HG02981 (cell line): ENCODE results near the gene ZSCAN10.
"Not testable (repeated sequence)": the region's sequence is repeated elsewhere in the genome, so short reads cannot be mapped to it uniquely, and the experiment has no call there.

Experiments used
- ATAC-seq: cut with Tn5 transposase; IDR thresholded peaks from one replicate; pipeline ENCODE4 v1.9.1; 2021; ENCODE audit warnings: mild to moderate bottlenecking, moderate library complexity; ENCODE audit not compliant: unreplicated experiment

The ZSCAN10 gene

DNA sequence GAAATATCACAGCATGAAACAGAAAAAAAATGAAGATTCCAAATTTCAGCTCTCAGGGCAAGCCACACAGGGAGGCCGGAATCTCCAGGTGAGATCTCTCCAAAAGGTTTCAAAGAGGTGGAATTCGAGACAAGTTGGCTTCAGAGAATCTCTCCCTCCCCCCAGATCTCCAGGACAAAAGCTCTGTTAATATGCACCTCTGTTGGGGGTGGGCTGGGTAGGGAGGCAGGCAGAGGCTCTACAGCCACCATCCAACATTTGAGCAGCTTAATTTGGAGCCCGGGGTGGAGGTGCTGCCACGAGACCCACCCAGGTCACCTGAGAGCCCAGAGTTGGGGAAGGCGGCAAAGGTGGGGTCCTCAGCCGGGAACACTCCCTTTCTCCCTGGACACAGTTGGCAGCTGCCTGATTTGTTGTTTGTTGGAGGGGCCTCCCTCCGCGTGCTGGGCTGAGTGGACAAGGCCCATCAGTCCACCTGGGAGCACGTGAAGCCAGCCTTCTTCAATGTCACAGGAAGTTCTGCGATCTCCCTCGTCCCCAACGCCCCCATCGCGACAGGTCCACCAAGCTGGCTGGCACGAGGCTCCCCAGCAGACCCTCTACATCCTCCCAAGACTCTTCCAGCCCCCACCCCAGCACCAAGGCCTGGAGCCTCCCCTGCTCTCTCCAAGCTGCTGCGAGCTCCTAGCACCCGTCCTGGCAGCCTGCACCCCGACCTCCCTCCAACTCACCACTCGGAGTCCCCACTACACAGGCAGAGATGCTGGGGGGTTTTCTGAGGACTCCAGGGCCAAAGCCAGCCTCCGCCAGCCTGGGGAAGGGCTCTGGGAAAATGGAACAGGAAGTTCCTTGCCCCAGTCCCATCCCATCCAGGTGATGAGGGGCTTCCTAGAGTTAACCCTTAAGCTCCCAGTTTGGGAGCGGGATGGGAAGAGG, at the start of gene ZSCAN10:
Gene ZSCAN10, minus strand, starts transcription at position 836 of the 936 bp plus-strand sequence. CDS start 6,357 bp downstream, outside the sequence.
- no peak for ATAC-seq

DNA sequence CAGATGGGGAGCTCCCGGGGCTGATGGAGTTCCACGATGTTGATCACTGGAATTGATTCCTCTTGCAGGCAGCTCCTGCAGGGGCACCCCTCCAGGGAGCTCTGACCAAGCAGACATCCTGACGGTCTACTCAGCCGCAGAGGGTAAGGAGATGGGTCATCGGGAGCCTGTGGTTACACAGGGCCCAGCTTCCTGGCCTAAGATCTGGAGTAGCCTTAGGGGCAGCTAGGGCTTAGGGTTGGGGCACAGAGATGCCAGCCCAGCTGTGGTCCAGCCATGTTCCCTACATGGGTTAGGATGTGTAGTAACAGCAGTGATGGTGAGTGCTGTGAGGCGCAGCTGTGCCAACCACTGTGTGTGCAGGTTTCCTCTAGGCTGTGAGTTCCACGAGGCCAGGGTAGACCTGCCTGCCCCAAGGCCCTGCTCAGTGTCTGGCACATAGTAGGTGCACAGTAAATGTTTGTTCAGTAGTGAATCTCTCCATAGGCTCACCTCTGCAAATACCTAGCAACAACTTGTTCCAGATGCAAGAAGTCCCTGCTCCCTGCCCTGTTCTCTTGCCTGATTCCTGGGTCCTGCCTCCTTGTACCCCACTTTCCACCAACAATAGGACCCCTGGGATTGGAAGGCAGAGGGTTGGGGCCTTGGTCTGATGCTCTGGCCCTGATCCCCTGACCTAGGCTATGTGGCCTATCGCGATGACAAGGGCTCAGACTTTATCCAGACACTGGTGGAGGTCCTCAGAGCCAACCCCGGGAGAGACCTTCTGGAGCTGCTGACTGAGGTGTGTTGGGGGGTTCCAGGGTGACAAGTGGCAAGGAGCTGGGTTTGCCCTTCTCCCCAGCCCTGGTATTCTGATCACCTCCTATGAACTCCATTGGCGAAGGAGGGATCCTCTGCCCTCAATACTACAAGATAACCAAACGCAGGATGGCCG, 49.4 kb upstream of the ZSCAN10 start:
- ATAC-seq, result no peak

DNA sequence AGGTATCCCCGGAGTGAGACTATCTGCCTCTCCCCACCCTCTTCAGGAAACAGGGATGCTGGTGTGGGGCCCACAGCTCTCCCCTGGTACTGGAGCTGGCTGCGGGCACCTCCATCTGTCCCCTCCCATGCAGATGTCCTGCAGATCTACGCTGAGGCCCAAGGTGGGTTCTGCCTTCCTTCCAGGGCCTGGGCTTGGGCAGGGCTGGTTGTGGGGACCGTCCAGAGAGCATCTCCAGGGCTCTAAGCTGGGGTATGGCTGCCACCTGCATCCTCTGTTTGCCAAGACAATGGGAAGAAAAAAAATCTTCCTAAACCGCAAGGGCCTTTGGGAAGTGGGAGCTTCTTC, 48.6 kb upstream of the ZSCAN10 start:
- no peak for ATAC-seq

DNA sequence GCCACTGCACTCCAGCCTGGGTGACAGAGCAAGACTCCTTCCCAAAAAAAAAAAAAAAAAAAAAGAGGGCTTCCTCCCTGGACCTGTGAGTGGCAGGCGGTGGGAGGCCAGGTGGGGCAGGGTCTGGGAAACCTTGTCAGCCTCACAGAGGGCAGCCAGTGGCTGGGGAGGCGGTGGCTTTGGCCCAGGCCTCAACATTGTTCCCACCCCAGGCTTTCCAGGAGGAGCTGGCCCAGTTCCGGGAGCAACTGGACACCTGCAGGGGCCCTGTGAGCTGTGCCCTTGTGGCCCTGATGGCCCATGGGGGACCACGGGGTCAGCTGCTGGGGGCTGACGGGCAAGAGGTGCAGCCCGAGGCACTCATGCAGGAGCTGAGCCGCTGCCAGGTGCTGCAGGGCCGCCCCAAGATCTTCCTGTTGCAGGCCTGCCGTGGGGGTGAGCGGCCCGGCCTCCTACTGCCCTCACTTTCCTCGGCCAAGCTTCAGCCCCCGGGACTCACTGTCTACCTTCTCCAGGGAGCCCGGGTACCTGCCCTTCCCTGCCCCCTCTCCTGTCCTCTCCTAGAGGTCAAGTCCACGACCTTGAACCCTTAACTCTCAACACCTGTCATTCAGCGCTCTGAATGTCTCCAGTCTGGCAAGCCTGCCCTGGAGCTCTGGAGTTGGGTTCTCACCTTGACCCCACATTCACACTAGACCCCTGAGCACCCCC, 48.1 kb upstream of the ZSCAN10 start:
- ATAC-seq, result no peak

DNA sequence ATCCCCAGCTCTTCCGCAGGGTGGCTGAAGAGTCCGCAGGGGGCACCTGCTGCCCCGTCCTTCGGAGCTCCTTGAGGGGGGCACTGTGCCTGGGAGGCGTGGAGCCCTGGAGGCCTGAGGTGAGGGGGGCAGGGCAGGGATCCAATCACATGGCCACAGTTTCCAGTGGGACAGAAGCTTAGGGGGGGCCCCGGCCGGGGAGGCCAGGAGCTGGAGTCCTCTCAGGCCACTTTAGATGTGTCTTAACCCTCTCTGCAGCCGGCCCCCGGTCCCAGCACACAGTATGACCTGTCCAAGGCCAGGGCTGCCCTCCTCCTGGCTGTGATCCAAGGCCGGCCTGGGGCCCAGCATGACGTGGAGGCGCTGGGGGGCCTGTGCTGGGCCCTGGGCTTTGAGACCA, 46.6 kb upstream of the ZSCAN10 start:
- ATAC-seq, result no peak

DNA sequence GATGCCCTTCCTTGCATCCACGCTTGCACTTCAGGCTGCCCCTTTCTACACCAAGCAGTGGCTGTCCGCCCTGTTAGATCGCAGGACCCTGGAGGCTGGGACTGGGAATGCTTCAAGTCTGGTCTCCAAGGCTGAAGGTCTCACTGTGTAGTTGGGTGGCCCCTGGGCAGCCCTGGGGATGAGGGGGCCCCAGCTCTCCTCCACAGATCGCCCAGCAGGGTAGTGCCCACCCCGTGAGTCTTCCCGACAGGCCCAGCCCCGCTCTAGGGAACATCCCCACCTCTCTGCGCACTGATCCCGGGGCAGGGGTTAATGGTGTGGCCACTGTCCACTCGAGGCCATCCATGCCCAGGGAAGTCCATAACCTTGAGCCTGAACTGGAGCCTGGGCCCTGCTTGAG, 46.1 kb upstream of the ZSCAN10 start:
- no peak for ATAC-seq

DNA sequence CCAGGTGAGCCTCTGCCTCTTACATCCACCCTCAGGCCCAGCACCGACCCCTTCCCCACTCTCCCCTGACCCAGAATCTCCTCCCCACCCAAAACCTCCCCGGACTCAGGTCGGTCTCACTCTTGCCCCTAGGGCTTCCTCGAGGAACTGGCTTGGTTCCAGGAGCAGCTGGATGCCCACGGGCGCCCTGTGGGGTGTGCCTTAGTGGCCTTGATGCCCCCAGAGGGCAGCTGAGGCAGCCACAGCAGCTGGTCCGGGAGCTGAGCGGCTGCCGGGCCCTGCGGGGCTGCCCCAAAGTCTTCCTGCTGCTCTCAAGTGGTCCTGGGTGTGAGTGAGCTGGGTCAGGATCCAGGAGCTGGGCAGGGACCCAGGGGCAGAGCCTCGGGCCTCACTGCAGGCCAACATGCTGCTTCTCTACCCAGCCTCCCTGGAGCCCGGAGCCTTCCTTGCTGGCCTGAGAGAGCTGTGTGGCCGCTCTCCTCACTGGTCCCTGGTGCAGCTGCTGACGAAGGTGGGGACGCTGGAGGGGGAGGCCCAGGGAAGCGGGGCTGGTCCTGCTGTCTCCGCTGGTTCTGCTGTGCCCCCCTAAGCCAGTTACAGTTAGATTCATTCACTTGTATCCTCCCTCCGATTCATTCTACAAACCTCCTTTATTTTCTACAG, 45.4 kb upstream of the ZSCAN10 start:
- no peak for ATAC-seq

DNA sequence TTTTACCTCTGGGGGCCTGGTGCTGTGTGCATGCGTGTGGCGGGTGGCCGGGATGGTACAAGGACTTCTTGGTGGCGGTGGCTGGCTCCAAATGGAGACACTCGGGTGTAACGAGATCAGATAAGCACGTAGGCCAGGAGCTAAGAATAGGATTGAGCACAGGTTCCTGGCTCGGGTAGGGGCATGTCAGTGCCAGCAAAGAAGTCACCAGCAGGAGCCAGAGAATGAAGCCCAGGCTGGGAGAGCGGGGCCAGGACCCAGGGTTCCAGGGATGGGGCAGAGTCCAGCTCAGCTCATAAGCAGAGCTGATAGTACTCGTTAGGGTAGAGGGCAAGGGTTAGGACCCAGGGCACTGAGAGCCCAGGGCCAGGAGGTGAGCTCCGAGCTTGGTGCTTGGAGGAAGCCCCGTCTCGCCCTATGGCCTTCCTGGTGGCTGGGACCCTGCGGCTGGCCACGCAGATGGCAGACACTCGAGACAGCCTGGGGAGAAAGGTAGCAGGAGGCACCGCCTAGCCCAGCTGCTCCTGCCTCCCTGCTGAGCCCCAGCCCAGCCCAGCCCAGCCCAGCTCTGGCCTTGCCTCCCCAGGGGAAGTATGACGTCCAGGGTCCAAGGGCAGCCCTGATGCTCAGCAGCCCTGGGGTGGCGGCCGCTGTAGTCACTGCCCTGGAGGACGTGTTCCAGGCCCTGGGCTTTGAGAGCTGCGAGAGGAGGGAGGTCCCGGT, 44.7 kb upstream of the ZSCAN10 start:
- ATAC-seq, result no peak

DNA sequence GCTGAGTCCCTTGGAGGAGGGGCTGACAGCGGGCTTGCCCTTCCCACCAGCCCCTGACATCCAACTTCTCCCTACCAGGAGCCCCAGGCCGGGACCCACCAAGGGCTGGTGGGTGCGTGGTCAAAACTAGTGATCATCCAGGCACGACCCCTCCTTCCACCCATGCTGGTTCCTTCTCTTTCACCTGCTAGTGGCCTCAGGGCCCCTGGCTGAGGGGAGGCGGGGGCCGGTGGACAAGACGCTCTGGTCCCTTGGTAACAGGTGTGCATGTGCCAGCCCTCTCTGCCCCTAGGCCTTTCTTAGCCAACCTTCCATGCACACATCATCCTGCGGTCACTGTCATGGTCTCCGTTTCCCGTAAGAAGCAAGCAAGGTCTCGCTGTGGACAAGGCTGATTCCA, 44.1 kb upstream of the ZSCAN10 start:
- no peak for ATAC-seq

DNA sequence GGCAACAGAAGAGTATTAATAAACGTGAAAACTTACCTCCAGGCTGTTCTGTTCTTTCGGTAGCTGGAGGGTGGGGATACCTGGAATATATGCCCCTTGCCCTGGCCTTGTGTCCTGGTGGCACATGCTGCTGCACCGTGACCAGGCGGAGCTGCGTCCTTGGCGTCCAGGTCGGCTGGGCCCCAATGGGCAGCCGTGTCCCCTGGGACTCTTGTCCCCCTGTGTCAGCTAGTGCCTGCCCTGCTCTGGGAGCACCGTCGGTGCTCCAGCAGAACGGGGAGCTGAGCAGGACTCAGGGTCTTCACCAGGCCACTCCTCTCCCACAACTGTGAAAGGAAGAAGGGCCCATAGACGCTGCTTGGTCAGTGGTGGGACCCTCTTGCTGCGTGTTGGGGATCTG, 43.7 kb upstream of the ZSCAN10 start:
- ATAC-seq, result no peak

DNA sequence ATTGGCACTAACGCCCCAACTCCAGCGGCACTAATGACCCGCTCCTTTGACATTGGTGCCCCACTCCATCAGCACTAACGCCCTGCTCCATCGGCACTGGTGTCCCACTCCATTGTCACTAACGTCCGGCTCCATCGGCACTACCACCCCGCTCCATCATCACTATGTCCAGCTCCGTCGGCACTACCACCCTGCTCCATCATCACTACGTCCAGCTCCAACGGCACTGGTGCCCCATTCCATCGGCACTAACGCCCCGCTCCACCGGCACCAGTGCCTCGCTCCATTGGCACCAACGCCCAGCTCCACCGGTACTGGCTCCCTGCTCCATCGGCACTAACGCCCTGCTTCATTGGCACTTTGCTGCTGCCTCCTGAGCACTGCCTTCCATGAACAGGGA, 43.2 kb upstream of the ZSCAN10 start:
- no peak for ATAC-seq

DNA sequence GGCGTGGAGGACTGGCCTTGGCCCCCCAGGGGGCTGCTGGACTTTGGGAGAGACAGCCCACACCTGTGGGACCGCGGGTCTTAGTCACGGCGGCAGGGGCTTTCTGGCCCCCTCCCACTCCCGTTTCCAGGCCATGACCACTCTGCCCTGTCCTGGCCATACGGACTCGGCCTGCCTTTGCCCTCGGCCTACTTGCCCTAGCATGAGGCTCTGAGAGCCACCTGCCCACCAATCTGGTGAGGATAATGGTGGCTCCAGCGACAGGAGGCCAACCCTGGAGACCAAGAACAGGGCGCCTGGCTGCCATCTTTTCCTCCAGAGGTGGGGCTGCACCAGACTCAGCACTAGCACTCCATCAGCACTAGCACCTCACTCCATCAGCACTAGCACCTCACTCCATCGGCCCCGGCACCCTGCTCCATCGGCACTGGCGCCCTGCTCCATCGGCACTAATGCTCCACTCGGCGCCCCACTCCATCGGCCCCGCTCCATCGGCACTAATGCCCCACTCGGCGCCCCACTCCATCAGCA, 42.8 kb upstream of the ZSCAN10 start:
- no peak for ATAC-seq

DNA sequence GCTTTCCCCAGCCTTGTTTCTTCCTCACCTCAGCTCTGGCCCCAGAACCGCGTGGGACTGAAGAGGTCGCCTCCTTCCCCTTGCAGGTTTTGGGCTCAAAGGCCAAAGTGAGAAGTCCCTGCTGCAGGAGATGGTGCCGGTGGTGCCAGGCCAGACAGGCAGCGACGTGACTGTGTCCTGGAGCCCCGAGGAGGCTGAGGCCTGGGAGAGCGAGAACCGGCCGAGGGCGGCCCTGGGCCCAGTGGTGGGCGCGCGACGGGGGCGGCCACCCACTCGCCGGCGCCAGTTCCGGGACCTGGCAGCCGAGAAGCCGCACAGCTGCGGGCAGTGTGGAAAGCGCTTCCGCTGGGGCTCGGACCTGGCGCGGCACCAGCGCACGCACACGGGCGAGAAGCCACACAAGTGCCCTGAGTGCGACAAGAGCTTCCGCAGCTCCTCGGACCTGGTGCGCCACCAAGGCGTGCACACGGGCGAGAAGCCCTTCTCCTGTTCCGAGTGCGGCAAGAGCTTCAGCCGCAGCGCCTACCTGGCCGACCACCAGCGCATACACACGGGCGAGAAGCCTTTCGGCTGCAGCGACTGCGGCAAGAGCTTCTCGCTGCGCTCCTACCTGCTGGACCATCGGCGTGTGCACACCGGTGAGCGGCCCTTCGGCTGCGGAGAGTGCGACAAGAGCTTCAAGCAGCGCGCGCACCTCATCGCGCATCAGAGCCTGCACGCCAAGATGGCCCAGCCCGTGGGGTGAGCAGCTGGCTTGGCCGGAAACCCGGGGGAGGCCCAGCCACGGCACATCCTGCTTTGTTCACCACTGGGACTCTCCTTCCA, 41.7 kb upstream of the ZSCAN10 start:
- ATAC-seq, result no peak

DNA sequence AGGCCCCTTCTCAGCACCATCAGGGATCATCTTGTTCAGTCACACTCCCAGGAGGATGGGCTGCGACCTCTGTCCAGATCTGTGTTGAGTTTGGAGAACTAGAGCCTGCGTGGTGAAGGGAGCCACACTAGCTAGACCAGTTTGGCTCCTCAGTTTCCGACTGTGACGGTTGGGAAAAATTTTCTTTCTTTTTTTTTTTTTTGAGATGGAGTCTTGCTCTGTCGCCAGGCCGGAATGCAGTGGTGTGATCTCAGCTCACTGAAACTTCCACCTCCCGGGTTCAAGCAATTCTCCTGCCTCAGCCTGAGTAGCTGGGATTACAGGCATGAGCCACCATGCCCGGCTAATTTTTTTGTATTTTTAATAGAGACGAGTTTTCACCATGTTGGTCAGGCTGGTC, 40.5 kb upstream of the ZSCAN10 start:
- ATAC-seq, result not testable (repeated sequence)

DNA sequence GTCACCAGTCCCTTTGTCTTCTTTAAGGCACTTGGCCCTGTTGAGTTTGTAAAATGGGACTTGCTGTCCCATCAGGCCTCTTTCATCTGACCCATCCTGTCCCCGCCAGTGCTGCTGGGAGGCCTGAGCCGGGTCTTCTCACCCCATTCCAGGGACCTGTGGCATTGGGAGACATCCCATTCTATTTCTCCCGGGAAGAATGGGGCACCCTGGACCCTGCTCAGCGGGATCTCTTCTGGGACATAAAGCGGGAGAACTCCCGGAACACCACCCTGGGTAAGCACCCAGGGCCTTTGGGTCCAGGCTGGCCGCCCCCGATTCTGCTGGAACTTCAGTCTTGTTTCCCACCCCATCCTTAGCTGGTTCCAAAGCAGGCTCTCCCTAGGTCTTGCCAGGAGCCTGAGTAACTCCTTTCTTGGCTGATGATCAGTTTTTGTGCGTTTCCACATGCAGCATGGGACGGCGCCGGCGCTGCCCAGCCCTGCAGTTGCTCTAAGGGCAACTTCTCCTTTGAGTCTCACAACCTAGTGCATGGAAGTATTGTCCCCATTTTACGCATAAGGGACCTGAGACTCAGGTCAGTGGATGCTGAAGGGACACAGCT, 39.8 kb upstream of the ZSCAN10 start:
- ATAC-seq, result no peak

DNA sequence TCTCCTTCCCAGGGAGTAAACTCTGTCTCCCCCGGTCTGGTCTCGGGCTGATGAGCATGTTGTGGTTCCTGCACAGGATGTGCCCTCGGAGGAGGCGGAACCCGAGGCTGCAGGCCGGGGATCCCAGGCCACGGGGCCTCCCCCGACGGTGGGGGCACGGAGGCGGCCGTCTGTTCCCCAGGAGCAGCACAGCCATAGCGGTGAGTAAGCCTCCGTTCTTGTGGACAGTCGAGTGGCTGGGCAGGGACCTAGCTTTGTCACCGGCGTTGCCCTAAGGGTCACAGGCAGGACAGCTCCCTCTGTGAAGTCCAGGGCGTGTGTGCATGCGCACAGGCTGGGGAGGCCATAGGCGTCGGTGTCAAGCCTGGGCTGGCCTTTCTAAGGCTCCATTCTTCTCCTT, 39.2 kb upstream of the ZSCAN10 start:
- no peak for ATAC-seq

DNA sequence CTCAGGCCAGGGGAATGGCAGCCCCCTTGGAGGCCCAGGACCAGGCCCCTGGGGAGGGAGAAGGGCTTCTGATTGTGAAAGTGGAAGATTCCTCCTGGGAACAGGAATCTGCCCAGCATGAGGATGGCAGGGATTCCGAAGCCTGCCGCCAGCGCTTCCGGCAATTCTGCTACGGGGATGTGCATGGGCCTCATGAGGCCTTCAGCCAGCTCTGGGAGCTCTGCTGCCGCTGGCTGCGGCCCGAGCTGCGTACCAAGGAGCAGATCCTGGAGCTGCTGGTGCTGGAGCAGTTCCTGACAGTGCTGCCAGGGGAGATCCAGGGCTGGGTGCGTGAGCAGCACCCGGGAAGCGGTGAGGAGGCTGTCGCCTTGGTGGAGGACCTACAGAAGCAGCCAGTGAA, 38.2 kb upstream of the ZSCAN10 start:
- ATAC-seq, result no peak

DNA sequence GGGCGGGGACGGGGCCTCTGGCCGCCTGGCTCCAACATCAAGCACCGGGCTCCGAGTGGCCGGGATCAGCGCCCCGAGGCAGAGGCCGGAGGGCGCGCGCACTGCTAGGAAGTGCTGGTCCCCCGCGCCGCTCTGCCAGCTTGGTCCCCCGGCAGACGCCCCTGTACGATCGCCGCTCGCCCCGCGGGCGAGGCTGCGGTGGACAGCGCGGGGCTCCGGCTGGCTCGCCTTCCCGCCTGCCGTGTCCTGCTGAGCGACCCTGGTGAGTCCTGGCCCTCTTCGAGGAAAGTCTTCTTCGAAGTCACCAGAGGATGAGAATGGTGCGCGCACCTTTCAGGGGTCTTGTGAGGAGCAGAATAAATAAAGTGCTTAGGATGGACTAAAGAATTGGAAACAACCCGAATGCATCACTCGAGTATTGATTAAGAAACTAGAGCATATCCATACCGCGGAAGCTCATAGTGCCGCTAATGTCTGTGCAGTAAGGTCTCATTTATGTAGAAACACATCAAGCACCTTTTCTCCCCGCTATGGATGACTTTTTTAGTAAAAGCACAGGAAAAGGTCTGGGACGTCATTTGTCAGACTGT, 36.1 kb upstream of the ZSCAN10 start:
- ATAC-seq, result no peak
